Activated T-cell treated with anti-CD3 and anti-CD28 coated beads, Interleukin-2, amount 50 U/mL, for 72 hours (primary cell): Measurements from ENCODE around the gene LTC4S. TPM values are rescaled to one million over a fixed set of nuclear protein-coding genes. Genes with fewer than 3 reads are reported as not detected.

Experiments used
- ATAC-seq, 2 donors: fragments of 150-1000 bp; cut with Tn5 transposase; replicated peaks in 1 of 2; 2 replicates each; pipeline ENCODE4 v1.10.0; 2021; ENCODE audit warnings: moderate library complexity in 2 of 2, mild to moderate bottlenecking in 1 of 2
- DNase-seq, 2 donors: peaks; one replicate each; pipeline ENCODE4 v3.0.0; 2021 to 2022; ENCODE audit warnings: mixed read lengths in 1 of 2
- H3K27ac Mint-ChIP-seq: one replicate; pipeline ENCODE4 v1.8.0; 2022; ENCODE audit warnings: mild to moderate bottlenecking, moderate library complexity, mixed read lengths
- H3K27me3 Mint-ChIP-seq: one replicate; pipeline ENCODE4 v1.8.0; 2022; ENCODE audit warnings: low read depth, mixed read lengths
- H3K36me3 Mint-ChIP-seq, 2 donors: one replicate each; pipeline ENCODE4 v1.8.0; 2022; ENCODE audit warnings: mixed read lengths in 2 of 2, mild to moderate bottlenecking in 1 of 2; ENCODE audit not compliant: insufficient read depth in 2 of 2
- H3K4me1 Mint-ChIP-seq: one replicate; pipeline ENCODE4 v1.8.0; 2022; ENCODE audit warnings: low read depth, mixed read lengths
- H3K4me3 Mint-ChIP-seq, 2 donors: one replicate each; pipeline ENCODE4 v1.8.0; 2022; ENCODE audit warnings: mild to moderate bottlenecking in 2 of 2, mixed read lengths in 2 of 2, moderate library complexity in 2 of 2
- H3K9me3 Mint-ChIP-seq, 2 donors: one replicate each; pipeline ENCODE4 v1.8.0; 2022; ENCODE audit warnings: mixed read lengths in 2 of 2
- total RNA-seq, 2 donors: library from RNA; stranded (reverse); gene quantifications; one replicate each; pipeline ENCODE4 v1.2.3, GENCODE V29; 2022

Gene LTC4S
- total RNA-seq, 2 donors from 2014 or later = 1.5 TPM

- Mint-ChIP-seq H3K4me3 (no peak overlapping the region), H3K27me3 (no peaks in the 10 kb centered on the region), H3K9me3 (no peaks in the 10 kb centered on the region), H3K27ac (no peak overlapping the region), H3K36me3 (peaks cover 4 to 6% of the 10 kb centered on the region in 2 donors), H3K4me1 (peaks cover 9% of the 10 kb centered on the region)
- ATAC-seq (no peak), DNase-seq (no peak)
These were observed 19.3 kb downstream of the LTC4S start for GRCh38 chr5:179812997-179813607.

- DNase-seq = no peak
- Mint-ChIP-seq H3K36me3 (peaks cover 4 to 6% of the 10 kb centered on the region in 2 donors), H3K4me3 (no peak overlapping the region), H3K27ac (no peak overlapping the region), H3K27me3 (no peaks in the 10 kb centered on the region), H3K9me3 (no peaks in the 10 kb centered on the region), H3K4me1 (peaks cover 12% of the 10 kb centered on the region)
- no peak for ATAC-seq
These were observed 20.3 kb downstream of the LTC4S start for GRCh38 chr5:179814090-179814489.

- no peaks in the 10 kb centered on the region for H3K27me3 Mint-ChIP-seq
These were observed 21.9 kb downstream of the LTC4S start for GRCh38 chr5:179815491-179816249.

GRCh38 chr5:179816401-179816795 lies 22.6 kb downstream of the LTC4S start:
- Mint-ChIP-seq H3K27me3 (no peaks in the 10 kb centered on the region), H3K4me1 (peaks cover 24% of the 10 kb centered on the region), H3K9me3 (no peaks in the 10 kb centered on the region), H3K4me3 (peak overlapping the region in 1 of 2 donors; percentile 59), H3K27ac (no peak overlapping the region), H3K36me3 (peaks cover 4 to 6% of the 10 kb centered on the region in 2 donors)
- ATAC-seq (no peak), DNase-seq (no peak)

More at GRCh38 chr5:179815491-179816249, 21.9 kb downstream of the LTC4S start:
- DNase-seq = no peak
- Mint-ChIP-seq H3K27ac (no peak overlapping the region), H3K9me3 (no peaks in the 10 kb centered on the region), H3K36me3 (peaks cover 4 to 6% of the 10 kb centered on the region in 2 donors), H3K4me1 (peaks cover 24% of the 10 kb centered on the region), H3K4me3 (peak overlapping the region; percentile 29 to 59)
- ATAC-seq = no peak

- no peak for DNase-seq
- peaks cover 6% of the 10 kb centered on the region in 2 donors for H3K36me3 Mint-ChIP-seq
- no peak overlapping the region for H3K27ac Mint-ChIP-seq
- H3K27me3 Mint-ChIP-seq = no peaks in the 10 kb centered on the region
- peaks cover 28% of the 10 kb centered on the region for H3K4me1 Mint-ChIP-seq
- ATAC-seq = no peak
- H3K4me3 Mint-ChIP-seq = peak overlapping the region; percentile 63 to 82
- H3K9me3 Mint-ChIP-seq = no peaks in the 10 kb centered on the region
These were observed 23.1 kb downstream of the LTC4S start for GRCh38 chr5:179816796-179817469.

- ATAC-seq (no peak), DNase-seq (no peak)
- H3K27me3 Mint-ChIP-seq = no peaks in the 10 kb centered on the region
- peaks cover 6 to 10% of the 10 kb centered on the region in 2 donors for H3K36me3 Mint-ChIP-seq
- no peaks in the 10 kb centered on the region for H3K9me3 Mint-ChIP-seq
- no peak overlapping the region for H3K27ac Mint-ChIP-seq
- peak overlapping the region; percentile 63 to 82 for H3K4me3 Mint-ChIP-seq
- H3K4me1 Mint-ChIP-seq = peaks cover 34% of the 10 kb centered on the region
These were observed 23.7 kb downstream of the LTC4S start for GRCh38 chr5:179817470-179817840.

GRCh38 chr5:179817890-179818745 lies 24.3 kb downstream of the LTC4S start:
- DNase-seq = no peak
- H3K4me3 Mint-ChIP-seq = peak overlapping the region; percentile 82 to 84
- ATAC-seq = no peak
- H3K4me1 Mint-ChIP-seq = peaks cover 40% of the 10 kb centered on the region
- H3K36me3 Mint-ChIP-seq = peaks cover 5 to 10% of the 10 kb centered on the region in 2 donors
- H3K9me3 Mint-ChIP-seq = no peaks in the 10 kb centered on the region
- no peaks in the 10 kb centered on the region for H3K27me3 Mint-ChIP-seq
- peak overlapping the region; percentile 44 for H3K27ac Mint-ChIP-seq

- Mint-ChIP-seq H3K9me3 (no peaks in the 10 kb centered on the region), H3K4me1 (peaks cover 41% of the 10 kb centered on the region), H3K4me3 (peak overlapping the region; percentile 82 to 84), H3K27me3 (no peaks in the 10 kb centered on the region), H3K27ac (no peak overlapping the region), H3K36me3 (peaks cover 7 to 10% of the 10 kb centered on the region in 2 donors)
- peak; percentile 70 to 77 for ATAC-seq
- DNase-seq = peak; percentile 91 to 94
These were observed 25.0 kb downstream of the LTC4S start for GRCh38 chr5:179818746-179819295.

- DNase-seq = peak; percentile 65 to 69
- Mint-ChIP-seq H3K4me1 (peaks cover 46% of the 10 kb centered on the region), H3K9me3 (no peaks in the 10 kb centered on the region), H3K27ac (peak overlapping the region; percentile 91), H3K4me3 (peak overlapping the region; percentile 88 to 93), H3K36me3 (peaks cover 9 to 12% of the 10 kb centered on the region in 2 donors), H3K27me3 (no peaks in the 10 kb centered on the region)
- peak; percentile 31 to 38 for ATAC-seq
These were observed 25.7 kb downstream of the LTC4S start for GRCh38 chr5:179819296-179820126.

GRCh38 chr5:179820127-179820482 lies 26.3 kb downstream of the LTC4S start:
- Mint-ChIP-seq H3K4me1 (peaks cover 50% of the 10 kb centered on the region), H3K27me3 (no peaks in the 10 kb centered on the region), H3K27ac (peak overlapping the region; percentile 91)

GRCh38 chr5:179820483-179821297 lies 26.9 kb downstream of the LTC4S start, which contains the start of gene SQSTM1:
SQSTM1 (plus strand) TSS chr5:179820905; CDS start chr5:179820937, 32 bp downstream.
- Mint-ChIP-seq H3K27me3 (no peaks in the 10 kb centered on the region), H3K4me3 (peak within 1 kb of the TSS; percentile 88 to 93), H3K9me3 (no peaks in the 10 kb centered on the region), H3K4me1 (peaks cover 50% of the 10 kb centered on the region), H3K36me3 (peaks cover 13% of the 10 kb centered on the region in 2 donors), H3K27ac (peak within 1 kb of the TSS; percentile 97)
- DNase-seq (peak; percentile 85 to 92), ATAC-seq (peak; percentile 54 to 56)

More at GRCh38 chr5:179820127-179820482, 26.3 kb downstream of the LTC4S start:
- peak overlapping the region; percentile 88 to 93 for H3K4me3 Mint-ChIP-seq
- ATAC-seq (no peak), DNase-seq (no peak)
- no peaks in the 10 kb centered on the region for H3K9me3 Mint-ChIP-seq
- peaks cover 13 to 15% of the 10 kb centered on the region in 2 donors for H3K36me3 Mint-ChIP-seq
